ENCODE results near the gene CAMSAP1. TPM values are rescaled to one million over a fixed set of nuclear protein-coding genes. Genes with fewer than 3 reads are reported as not detected.
"Not testable (repeated sequence)": the region's sequence is repeated elsewhere in the genome, so short reads cannot be mapped to it uniquely, and the experiment has no call there.

Gene CAMSAP1
- polyA plus RNA-seq, 1 donor from 2014 or later: 58.5 TPM

DNA sequence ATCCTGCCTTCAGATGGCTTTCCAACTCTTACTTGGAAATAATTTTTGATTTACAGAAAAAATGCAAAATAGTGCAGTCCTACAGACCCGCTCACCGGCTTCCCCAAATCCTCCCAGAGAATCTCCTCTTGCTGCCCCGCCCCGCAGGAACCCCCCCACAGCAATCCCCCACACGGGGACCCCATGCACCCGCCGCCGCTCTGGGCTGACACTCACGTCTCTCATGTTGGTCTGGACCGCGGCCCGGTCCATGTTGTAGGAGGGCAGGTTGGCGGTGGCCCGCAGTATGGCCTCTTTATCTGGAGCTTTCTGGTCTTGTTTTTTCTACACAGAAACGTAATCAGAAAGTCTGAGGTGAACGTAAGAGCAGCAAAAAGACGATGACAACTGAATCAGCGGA is 40.2 kb upstream of the CAMSAP1 start:
- Histone ChIP-seq H3K9me2 (ENCODE audit: insufficient read depth, low read length) (no peaks in the 10 kb centered on the region), H3K27me3 (ENCODE audit: insufficient read depth, low read depth, low read length) (no peaks in the 10 kb centered on the region), H3K4me2 (ENCODE audit: low read length) (no peak overlapping the region), H3K27ac (ENCODE audit: low read length) (no peak overlapping the region), H3K36me3 (ENCODE audit: insufficient read depth, low read length) (no peaks in the 10 kb centered on the region), H3K9me3 (ENCODE audit: low read length) (no peaks in the 10 kb centered on the region), H4K20me1 (ENCODE audit: insufficient read depth) (no peaks in the 10 kb centered on the region), H3F3A (ENCODE audit: insufficient read depth, low read length, poor library complexity, severe bottlenecking) (no peaks in the 10 kb centered on the region), H2AFZ (ENCODE audit: low read depth, low read length) (no peak overlapping the region), H3K9ac (ENCODE audit: low read length) (no peak overlapping the region), H3K4me3 (ENCODE audit: low read length) (no peak overlapping the region), H3K79me2 (replicated peaks; ENCODE audit: insufficient read depth, low read length) (no peaks in the 10 kb centered on the region)
- TF ChIP-seq EP300 (conservative IDR thresholded peaks at IDR 0.05; ENCODE audit: poor library complexity, severe bottlenecking): no peak
- no peak for TF ChIP-seq POLR2AphosphoS5 (IDR thresholded peaks at IDR 0.05)

DNA sequence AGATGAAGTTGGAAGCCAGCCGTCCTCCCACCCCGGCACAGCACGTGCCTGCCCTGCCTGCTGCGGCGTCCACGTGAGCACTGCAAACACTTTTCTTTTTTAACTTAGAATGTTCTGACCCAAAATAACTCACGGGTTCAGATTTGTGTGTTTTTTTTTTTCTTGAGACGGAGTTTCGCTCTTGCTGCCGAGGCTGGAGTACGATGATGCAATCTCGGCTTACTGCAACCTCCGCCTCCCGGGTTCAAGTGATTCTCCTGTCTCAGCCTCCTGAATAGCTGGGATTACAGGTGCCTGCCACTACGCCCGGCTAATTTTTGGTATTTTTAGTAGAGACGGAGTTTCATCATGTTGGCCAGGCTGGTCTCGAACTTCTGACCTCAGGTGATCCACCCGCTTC is 39.8 kb upstream of the CAMSAP1 start:
- H4K20me1 ChIP-seq (ENCODE audit: insufficient read depth); H3K79me2 ChIP-seq (replicated peaks; ENCODE audit: insufficient read depth, low read length); H3K9me2 ChIP-seq (ENCODE audit: insufficient read depth, low read length); H2AFZ ChIP-seq (ENCODE audit: low read depth, low read length); H3K4me2 ChIP-seq (ENCODE audit: low read length); H3K9ac ChIP-seq (ENCODE audit: low read length); H3F3A ChIP-seq (ENCODE audit: insufficient read depth, low read length, poor library complexity, severe bottlenecking); H3K36me3 ChIP-seq (ENCODE audit: insufficient read depth, low read length); H3K4me3 ChIP-seq (ENCODE audit: low read length); H3K27me3 ChIP-seq (ENCODE audit: insufficient read depth, low read depth, low read length); H3K27ac ChIP-seq (ENCODE audit: low read length); H3K9me3 ChIP-seq (ENCODE audit: low read length): not testable (repeated sequence)

DNA sequence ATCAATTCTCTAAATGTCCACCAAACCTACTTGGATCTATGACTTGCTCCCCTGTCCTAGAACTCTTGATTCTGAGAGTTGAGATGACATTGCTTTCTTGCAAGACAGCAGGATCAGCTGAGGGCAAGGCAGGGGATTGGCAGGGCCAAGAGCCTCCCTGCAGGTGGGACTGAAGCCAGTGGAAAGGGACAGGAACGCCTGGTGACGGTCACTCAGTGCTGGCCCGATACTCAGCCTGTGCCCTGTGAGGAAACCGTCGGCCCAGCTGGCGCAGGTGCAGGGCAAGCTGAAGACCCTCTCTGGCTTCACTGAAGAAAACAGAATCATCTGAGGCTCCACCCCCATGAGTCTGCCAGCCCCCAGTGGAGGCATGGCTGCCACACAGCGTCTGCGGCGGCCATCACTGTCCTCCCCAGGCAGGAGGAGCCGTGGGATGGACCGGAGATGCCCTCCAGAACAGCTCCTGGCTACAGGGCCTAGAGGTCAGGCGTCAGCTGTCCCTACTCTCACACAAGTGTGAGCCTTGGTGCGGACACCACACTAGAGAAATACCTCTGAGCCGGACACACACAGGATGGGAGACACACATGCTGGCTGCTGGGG is 39.1 kb upstream of the CAMSAP1 start:
- Histone ChIP-seq H3K9ac (ENCODE audit: low read length) (no peak overlapping the region), H3K36me3 (ENCODE audit: insufficient read depth, low read length) (no peaks in the 10 kb centered on the region), H3K9me2 (ENCODE audit: insufficient read depth, low read length) (no peaks in the 10 kb centered on the region), H4K20me1 (ENCODE audit: insufficient read depth) (no peaks in the 10 kb centered on the region), H3K4me3 (ENCODE audit: low read length) (no peak overlapping the region), H3K27ac (ENCODE audit: low read length) (no peak overlapping the region), H3K79me2 (replicated peaks; ENCODE audit: insufficient read depth, low read length) (no peaks in the 10 kb centered on the region), H3K27me3 (ENCODE audit: insufficient read depth, low read depth, low read length) (no peaks in the 10 kb centered on the region), H2AFZ (ENCODE audit: low read depth, low read length) (no peak overlapping the region), H3F3A (ENCODE audit: insufficient read depth, low read length, poor library complexity, severe bottlenecking) (no peaks in the 10 kb centered on the region), H3K4me2 (ENCODE audit: low read length) (no peak overlapping the region), H3K9me3 (ENCODE audit: low read length) (no peaks in the 10 kb centered on the region)
- TF ChIP-seq TAF1 (IDR thresholded peaks at IDR 0.05; ENCODE audit: low read depth) (no peak), EZH2 (IDR thresholded peaks at IDR 0.05; ENCODE audit: borderline replicate concordance, insufficient read depth, low read length, poor library complexity, severe bottlenecking) (no peak), EP300 (conservative IDR thresholded peaks at IDR 0.05; ENCODE audit: poor library complexity, severe bottlenecking) (no peak), MXI1 (conservative IDR thresholded peaks at IDR 0.05; ENCODE audit: poor library complexity, severe bottlenecking) (no peak), RAD21 (conservative IDR thresholded peaks at IDR 0.05) (no peak), POLR2AphosphoS5 (IDR thresholded peaks at IDR 0.05) (no peak), SMC3 (conservative IDR thresholded peaks at IDR 0.05; ENCODE audit: poor library complexity) (no peak)
- TF ChIP-seq, protein P1, sequence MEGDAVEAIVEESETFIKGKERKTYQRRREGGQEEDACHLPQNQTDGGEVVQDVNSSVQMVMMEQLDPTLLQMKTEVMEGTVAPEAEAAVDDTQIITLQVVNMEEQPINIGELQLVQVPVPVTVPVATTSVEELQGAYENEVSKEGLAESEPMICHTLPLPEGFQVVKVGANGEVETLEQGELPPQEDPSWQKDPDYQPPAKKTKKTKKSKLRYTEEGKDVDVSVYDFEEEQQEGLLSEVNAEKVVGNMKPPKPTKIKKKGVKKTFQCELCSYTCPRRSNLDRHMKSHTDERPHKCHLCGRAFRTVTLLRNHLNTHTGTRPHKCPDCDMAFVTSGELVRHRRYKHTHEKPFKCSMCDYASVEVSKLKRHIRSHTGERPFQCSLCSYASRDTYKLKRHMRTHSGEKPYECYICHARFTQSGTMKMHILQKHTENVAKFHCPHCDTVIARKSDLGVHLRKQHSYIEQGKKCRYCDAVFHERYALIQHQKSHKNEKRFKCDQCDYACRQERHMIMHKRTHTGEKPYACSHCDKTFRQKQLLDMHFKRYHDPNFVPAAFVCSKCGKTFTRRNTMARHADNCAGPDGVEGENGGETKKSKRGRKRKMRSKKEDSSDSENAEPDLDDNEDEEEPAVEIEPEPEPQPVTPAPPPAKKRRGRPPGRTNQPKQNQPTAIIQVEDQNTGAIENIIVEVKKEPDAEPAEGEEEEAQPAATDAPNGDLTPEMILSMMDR (IDR thresholded peaks at IDR 0.05; ENCODE audit: poor library complexity, severe bottlenecking): no peak
- TF ChIP-seq, protein P2, sequence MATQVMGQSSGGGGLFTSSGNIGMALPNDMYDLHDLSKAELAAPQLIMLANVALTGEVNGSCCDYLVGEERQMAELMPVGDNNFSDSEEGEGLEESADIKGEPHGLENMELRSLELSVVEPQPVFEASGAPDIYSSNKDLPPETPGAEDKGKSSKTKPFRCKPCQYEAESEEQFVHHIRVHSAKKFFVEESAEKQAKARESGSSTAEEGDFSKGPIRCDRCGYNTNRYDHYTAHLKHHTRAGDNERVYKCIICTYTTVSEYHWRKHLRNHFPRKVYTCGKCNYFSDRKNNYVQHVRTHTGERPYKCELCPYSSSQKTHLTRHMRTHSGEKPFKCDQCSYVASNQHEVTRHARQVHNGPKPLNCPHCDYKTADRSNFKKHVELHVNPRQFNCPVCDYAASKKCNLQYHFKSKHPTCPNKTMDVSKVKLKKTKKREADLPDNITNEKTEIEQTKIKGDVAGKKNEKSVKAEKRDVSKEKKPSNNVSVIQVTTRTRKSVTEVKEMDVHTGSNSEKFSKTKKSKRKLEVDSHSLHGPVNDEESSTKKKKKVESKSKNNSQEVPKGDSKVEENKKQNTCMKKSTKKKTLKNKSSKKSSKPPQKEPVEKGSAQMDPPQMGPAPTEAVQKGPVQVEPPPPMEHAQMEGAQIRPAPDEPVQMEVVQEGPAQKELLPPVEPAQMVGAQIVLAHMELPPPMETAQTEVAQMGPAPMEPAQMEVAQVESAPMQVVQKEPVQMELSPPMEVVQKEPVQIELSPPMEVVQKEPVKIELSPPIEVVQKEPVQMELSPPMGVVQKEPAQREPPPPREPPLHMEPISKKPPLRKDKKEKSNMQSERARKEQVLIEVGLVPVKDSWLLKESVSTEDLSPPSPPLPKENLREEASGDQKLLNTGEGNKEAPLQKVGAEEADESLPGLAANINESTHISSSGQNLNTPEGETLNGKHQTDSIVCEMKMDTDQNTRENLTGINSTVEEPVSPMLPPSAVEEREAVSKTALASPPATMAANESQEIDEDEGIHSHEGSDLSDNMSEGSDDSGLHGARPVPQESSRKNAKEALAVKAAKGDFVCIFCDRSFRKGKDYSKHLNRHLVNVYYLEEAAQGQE (IDR thresholded peaks at IDR 0.05; ENCODE audit: borderline replicate concordance): no peak

Data from neural cell (in vitro differentiated cells).